Breast epithelium (tissue), 4 donors: Measurements from ENCODE around the gene CEP128. TPM values are rescaled to one million over a fixed set of nuclear protein-coding genes. Genes with fewer than 3 reads are reported as not detected.

Experiments
- DNase-seq, 2 donors: peaks; one replicate each; pipeline ENCODE4 v3.0.0-alpha.2; 2019; ENCODE audit warnings: low spot score in 2 of 2
- H3K27ac ChIP-seq, 2 donors: fragments of 200-600 bp; sonication (generic) in 1 of 2; one replicate each; pipeline ENCODE4 v1.5.1; 2016 to 2019; ENCODE audit warnings: mild to moderate bottlenecking in 1 of 2
- H3K27me3 ChIP-seq, 2 donors: fragments of 200-600 bp; sonication (generic) in 1 of 2; one replicate each; pipeline versions ENCODE4 v1.5.1 to v1.6.0; 2017 to 2019; ENCODE audit warnings: control low read depth in 1 of 2, mild to moderate bottlenecking in 1 of 2
- H3K36me3 ChIP-seq: fragments of 200-600 bp; one replicate; pipeline ENCODE4 v1.5.1; 2019
- H3K4me1 ChIP-seq, 2 donors: fragments of 200-600 bp; sonication (generic); one replicate each; pipeline ENCODE4 v1.5.1; 2016 to 2019; ENCODE audit warnings: control low read depth in 1 of 2
- H3K4me3 ChIP-seq, 3 donors: fragments of 200-600 bp; sonication (generic); 1 replicate in 2 of 3; 2 replicates in 1 of 3; pipeline ENCODE4 v1.5.1; 2016 to 2019; ENCODE audit warnings: mild to moderate bottlenecking in 3 of 3, moderate library complexity in 2 of 3
- H3K9me3 ChIP-seq, 2 donors: fragments of 200-600 bp; sonication (generic) in 1 of 2; one replicate each; pipeline ENCODE4 v1.5.1; 2016 to 2019; ENCODE audit warnings: control low read depth in 1 of 2
- CTCF ChIP-seq, 3 donors: fragments of 450-650 bp; IDR thresholded peaks; one replicate each; pipeline ENCODE4 v1.5.1; 2016 to 2017; ENCODE audit warnings: antibody characterized with exemption in 3 of 3, mild to moderate bottlenecking in 3 of 3, moderate library complexity in 3 of 3
- POLR2A ChIP-seq: fragments of 450-650 bp; IDR thresholded peaks from one replicate; pipeline ENCODE4 v1.6.1; 2016; ENCODE audit warnings: antibody characterized with exemption, mild to moderate bottlenecking, moderate library complexity
- POLR2AphosphoS5 ChIP-seq, 3 donors: sonication (generic); formaldehyde crosslinking; IDR thresholded peaks; one replicate each; pipeline ENCODE4 v1.6.1; 2017; ENCODE audit warnings: antibody characterized with exemption in 3 of 3
- intact Hi-C: fragments of 100-400 bp; cut with DNase I; formaldehyde crosslinking; loops from one replicate; pipeline ENCODE4 v1.15.1; 2023; ENCODE audit warnings: low total_unique reads
- total RNA-seq, 3 donors: library from RNA; depleted of rRNA; stranded (reverse); fragments of >200 nt; gene quantifications; one replicate each; pipeline ENCODE4 v1.1.0, GENCODE V29; 2016

Gene CEP128
- total RNA-seq, 3 donors from 2014 or later, result 10.2 to 16.1 (median 11.0) TPM

GRCh38 chr14:80554139-80554538 lies 387.4 kb downstream of the CEP128 start:
- no peaks in the 10 kb centered on the region for H3K4me1 ChIP-seq
- H3K4me3 ChIP-seq, result no peak overlapping the region
- no peak for DNase-seq
- no peak overlapping the region for H3K27ac ChIP-seq
- peaks cover 3% of the 10 kb centered on the region for H3K36me3 ChIP-seq
- H3K27me3 ChIP-seq, result no peaks in the 10 kb centered on the region
- intact Hi-C loops, result no loop called here
- no peak for TF ChIP-seq POLR2AphosphoS5 (IDR thresholded peaks at IDR 0.05)
- no peak for TF ChIP-seq POLR2A
- TF ChIP-seq CTCF (IDR thresholded peaks at IDR 0.05), result no peak
- no peaks in the 10 kb centered on the region for H3K9me3 ChIP-seq

DNA sequence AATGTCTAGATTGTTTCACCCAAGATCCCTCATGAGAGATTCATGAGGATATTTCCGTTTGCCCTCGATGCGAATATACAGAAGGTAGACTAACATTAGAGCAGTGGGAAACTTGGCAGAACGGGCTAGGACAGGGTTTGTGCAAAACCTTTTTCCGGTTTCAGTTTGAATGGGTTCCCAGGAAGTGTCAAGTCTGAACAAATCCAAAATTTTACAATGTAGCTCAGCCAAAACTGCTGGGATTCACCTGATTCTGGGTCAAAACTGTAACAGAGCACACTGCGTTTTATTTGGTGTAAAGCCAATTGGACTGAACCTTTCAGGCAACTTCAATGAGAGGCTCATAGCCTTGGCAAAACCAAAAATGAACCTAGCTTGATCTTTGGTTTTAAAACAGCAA lies 392.4 kb downstream of the CEP128 start:
- H3K4me3 ChIP-seq, result no peak overlapping the region
- H3K4me1 ChIP-seq, result no peaks in the 10 kb centered on the region
- no peak overlapping the region for H3K27ac ChIP-seq
- intact Hi-C loops, result no loop called here
- no peak for DNase-seq
- H3K36me3 ChIP-seq, result peaks cover 3% of the 10 kb centered on the region
- no peak for TF ChIP-seq POLR2AphosphoS5 (IDR thresholded peaks at IDR 0.05)
- no peak for TF ChIP-seq CTCF (IDR thresholded peaks at IDR 0.05)
- no peak for TF ChIP-seq POLR2A
- no peaks in the 10 kb centered on the region for H3K27me3 ChIP-seq
- H3K9me3 ChIP-seq, result no peaks in the 10 kb centered on the region

DNA sequence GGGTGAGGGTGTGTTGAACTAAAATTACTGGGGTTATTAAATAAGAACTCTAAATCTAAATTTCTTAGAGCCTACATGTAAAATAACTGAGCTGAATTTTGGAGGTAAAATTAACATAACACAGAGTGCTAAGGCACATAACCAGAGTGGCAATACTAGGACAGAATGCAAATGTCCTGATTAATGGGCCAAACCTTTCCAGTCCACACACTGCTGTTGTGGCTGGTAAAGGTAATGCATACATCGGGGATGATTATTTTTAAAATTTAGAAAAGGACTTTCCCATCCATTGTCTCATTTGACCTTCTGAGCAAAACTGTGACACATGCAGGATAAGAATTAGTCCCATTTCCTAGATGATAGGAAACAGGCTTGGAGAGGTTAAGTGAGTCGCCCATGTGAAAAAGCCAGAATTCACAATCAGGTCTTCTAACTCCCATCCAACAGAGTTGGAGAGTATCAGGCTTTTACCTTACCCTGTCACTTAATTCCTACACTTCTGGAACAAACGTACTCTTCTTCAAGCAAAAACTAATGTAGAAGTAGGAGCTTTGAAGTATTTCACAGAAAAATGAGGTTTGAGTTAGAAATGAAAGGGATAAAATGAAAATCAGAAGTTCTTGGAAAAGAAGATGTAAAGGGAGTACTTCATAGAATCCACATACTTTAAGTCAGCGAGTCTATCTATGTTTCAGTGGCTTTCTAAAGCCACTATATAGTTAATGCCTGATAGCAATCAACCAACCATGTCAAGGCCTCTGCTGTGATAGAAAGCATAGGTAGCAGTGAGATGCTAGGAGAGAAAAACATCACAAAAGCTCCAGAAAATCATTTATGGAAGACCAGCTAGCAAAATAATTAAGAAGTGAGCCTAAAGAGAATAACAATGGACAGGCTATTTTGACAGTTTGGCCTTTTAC lies 395.3 kb downstream of the CEP128 start:
- Histone ChIP-seq H3K27ac (no peak overlapping the region), H3K36me3 (peaks cover 3% of the 10 kb centered on the region), H3K4me1 (no peaks in the 10 kb centered on the region), H3K9me3 (no peaks in the 10 kb centered on the region), H3K4me3 (no peak overlapping the region), H3K27me3 (no peaks in the 10 kb centered on the region)
- TF ChIP-seq CTCF (IDR thresholded peaks at IDR 0.05) (no peak), POLR2A (no peak), POLR2AphosphoS5 (IDR thresholded peaks at IDR 0.05) (no peak)
- no peak for DNase-seq
- intact Hi-C loops, result no loop called here

- no peak for DNase-seq
- H3K4me1 ChIP-seq, result no peaks in the 10 kb centered on the region
- H3K27ac ChIP-seq, result no peak overlapping the region
- H3K27me3 ChIP-seq, result no peaks in the 10 kb centered on the region
- peaks cover 5 to 11% of the 10 kb centered on the region in 2 donors for H3K9me3 ChIP-seq
- TF ChIP-seq POLR2A (no peak), POLR2AphosphoS5 (IDR thresholded peaks at IDR 0.05) (no peak), CTCF (IDR thresholded peaks at IDR 0.05) (no peak)
- H3K4me3 ChIP-seq, result no peak overlapping the region
- intact Hi-C loops, result no loop called here
- H3K36me3 ChIP-seq, result no peaks in the 10 kb centered on the region
These were observed 397.2 kb downstream of the CEP128 start for GRCh38 chr14:80544366-80544765.

GRCh38 chr14:80543211-80543610 lies 398.3 kb downstream of the CEP128 start:
- intact Hi-C loops, result no loop called here
- no peaks in the 10 kb centered on the region for H3K36me3 ChIP-seq
- no peak overlapping the region for H3K4me3 ChIP-seq
- H3K27ac ChIP-seq, result no peak overlapping the region
- DNase-seq, result no peak
- no peaks in the 10 kb centered on the region for H3K4me1 ChIP-seq
- no peak for TF ChIP-seq POLR2A
- no peak for TF ChIP-seq CTCF (IDR thresholded peaks at IDR 0.05)
- TF ChIP-seq POLR2AphosphoS5 (IDR thresholded peaks at IDR 0.05), result no peak
- H3K27me3 ChIP-seq, result no peaks in the 10 kb centered on the region
- H3K9me3 ChIP-seq, result peaks cover 5 to 11% of the 10 kb centered on the region in 2 donors
